Gastroesophageal sphincter (tissue), 4 donors: ENCODE data around the gene DMBT1. TPM values are rescaled to one million over a fixed set of nuclear protein-coding genes. Genes with fewer than 3 reads are reported as not detected.

Experiments
- ATAC-seq: fragments of 150-250 bp; one replicate; pipeline ENCODE4 v1.9.1; 2016; ENCODE audit warnings: mild to moderate bottlenecking, moderate library complexity
- H3K27ac ChIP-seq, 4 donors: fragments of 200-600 bp; sonication (generic) in 3 of 4; 1 replicate in 3 of 4; 2 replicates in 1 of 4; pipeline ENCODE4 v1.5.1; 2016 to 2019
- H3K27me3 ChIP-seq: fragments of 200-600 bp; sonication (generic); one replicate; pipeline ENCODE4 v1.5.1; 2019
- H3K36me3 ChIP-seq, 2 donors: fragments of 200-600 bp; sonication (generic); one replicate each; pipeline ENCODE4 v1.5.1; 2019; ENCODE audit warnings: control low read depth in 1 of 2
- H3K4me1 ChIP-seq, 3 donors: fragments of 200-600 bp; sonication (generic); 1 replicate in 2 of 3; 2 replicates in 1 of 3; pipeline ENCODE4 v1.5.1; 2016 to 2019; ENCODE audit warnings: control low read depth in 2 of 3
- H3K4me3 ChIP-seq, 2 donors: fragments of 200-600 bp; sonication (generic); one replicate each; pipeline ENCODE4 v1.5.1; 2019; ENCODE audit warnings: mild to moderate bottlenecking in 1 of 2, moderate library complexity in 1 of 2
- H3K9me3 ChIP-seq, 3 donors: fragments of 200-600 bp; sonication (generic); one replicate each; pipeline ENCODE4 v1.5.1; 2017 to 2019; ENCODE audit warnings: control low read depth in 2 of 3
- EP300 ChIP-seq: sonication (generic); formaldehyde crosslinking; IDR thresholded peaks from one replicate; pipeline ENCODE4 v1.6.1; 2017; ENCODE audit warnings: antibody characterized with exemption, mild to moderate bottlenecking
- POLR2A ChIP-seq, 2 donors: fragments of 450-650 bp; IDR thresholded peaks; one replicate each; pipeline ENCODE4 v1.6.1; 2017; ENCODE audit warnings: antibody characterized with exemption in 2 of 2, mild to moderate bottlenecking in 2 of 2, moderate library complexity in 1 of 2
- POLR2AphosphoS5 ChIP-seq: sonication (generic); formaldehyde crosslinking; IDR thresholded peaks from one replicate; pipeline ENCODE4 v1.6.1; 2017; ENCODE audit warnings: antibody characterized with exemption
- WGBS, 2 donors: methylation state at CpG; one replicate each; pipeline ENCODE4 v1.1.5; 2018; ENCODE audit warnings: low coverage in 1 of 2; 5-methylcytosine and 5-hydroxymethylcytosine counted together
- total RNA-seq, 4 donors: library from RNA; depleted of rRNA; stranded (reverse); fragments of >200 nt; gene quantifications; one replicate each; pipeline ENCODE4 v1.1.0, GENCODE V29; 2016
- TF ChIP-seq, protein P1 (sequence below), 4 experiments: fragments of 200-600 bp in 2 of 4; fragments of 450-650 bp in 2 of 4; sonication (generic) in 1 of 4; IDR thresholded peaks; one replicate each; pipeline ENCODE4 v1.5.1; 2017 to 2019; ENCODE audit warnings: antibody characterized with exemption in 4 of 4, mild to moderate bottlenecking in 2 of 4, moderate library complexity in 2 of 4

Gene DMBT1
- total RNA-seq, 4 donors from 2014 or later = 0.08 to 2.8 TPM; not detected in 2

DNA sequence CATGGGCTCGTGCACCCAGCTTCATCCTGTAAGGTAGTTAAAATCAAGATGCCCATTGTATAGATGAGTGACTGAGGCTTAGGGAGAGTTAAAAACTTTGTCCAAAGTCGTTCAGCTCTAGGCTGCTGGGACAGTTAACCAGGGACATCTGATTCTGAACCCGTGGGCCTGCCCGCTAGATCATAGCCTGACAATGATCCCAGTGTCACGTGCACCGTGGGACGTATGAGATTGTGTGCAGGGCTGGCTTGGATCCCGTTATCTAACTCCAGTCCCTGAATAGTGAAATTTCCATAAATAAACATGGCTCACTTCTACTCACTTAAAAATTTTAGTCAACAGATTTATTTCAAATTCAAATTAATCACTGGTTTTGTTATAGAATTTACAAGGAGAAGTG is 114.2 kb downstream of the DMBT1 start:
- peaks cover 32% of the 10 kb centered on the region for H3K27me3 ChIP-seq
- no peak overlapping the region for H3K27ac ChIP-seq
- H3K36me3 ChIP-seq = no peaks in the 10 kb centered on the region
- H3K9me3 ChIP-seq = no peaks in the 10 kb centered on the region
- WGBS, 2 donors = 41 to 63% methylated on average over 6 to 8 of the region's 8 CpGs
- ATAC-seq = no peak
- no peaks in the 10 kb centered on the region for H3K4me1 ChIP-seq
- no peak for TF ChIP-seq POLR2AphosphoS5
- TF ChIP-seq, protein P1, sequence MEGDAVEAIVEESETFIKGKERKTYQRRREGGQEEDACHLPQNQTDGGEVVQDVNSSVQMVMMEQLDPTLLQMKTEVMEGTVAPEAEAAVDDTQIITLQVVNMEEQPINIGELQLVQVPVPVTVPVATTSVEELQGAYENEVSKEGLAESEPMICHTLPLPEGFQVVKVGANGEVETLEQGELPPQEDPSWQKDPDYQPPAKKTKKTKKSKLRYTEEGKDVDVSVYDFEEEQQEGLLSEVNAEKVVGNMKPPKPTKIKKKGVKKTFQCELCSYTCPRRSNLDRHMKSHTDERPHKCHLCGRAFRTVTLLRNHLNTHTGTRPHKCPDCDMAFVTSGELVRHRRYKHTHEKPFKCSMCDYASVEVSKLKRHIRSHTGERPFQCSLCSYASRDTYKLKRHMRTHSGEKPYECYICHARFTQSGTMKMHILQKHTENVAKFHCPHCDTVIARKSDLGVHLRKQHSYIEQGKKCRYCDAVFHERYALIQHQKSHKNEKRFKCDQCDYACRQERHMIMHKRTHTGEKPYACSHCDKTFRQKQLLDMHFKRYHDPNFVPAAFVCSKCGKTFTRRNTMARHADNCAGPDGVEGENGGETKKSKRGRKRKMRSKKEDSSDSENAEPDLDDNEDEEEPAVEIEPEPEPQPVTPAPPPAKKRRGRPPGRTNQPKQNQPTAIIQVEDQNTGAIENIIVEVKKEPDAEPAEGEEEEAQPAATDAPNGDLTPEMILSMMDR (IDR thresholded peaks at IDR 0.05) = no peak
- TF ChIP-seq EP300 = no peak
- TF ChIP-seq POLR2A (IDR thresholded peaks at IDR 0.05) = no peak
- no peak overlapping the region for H3K4me3 ChIP-seq

DNA sequence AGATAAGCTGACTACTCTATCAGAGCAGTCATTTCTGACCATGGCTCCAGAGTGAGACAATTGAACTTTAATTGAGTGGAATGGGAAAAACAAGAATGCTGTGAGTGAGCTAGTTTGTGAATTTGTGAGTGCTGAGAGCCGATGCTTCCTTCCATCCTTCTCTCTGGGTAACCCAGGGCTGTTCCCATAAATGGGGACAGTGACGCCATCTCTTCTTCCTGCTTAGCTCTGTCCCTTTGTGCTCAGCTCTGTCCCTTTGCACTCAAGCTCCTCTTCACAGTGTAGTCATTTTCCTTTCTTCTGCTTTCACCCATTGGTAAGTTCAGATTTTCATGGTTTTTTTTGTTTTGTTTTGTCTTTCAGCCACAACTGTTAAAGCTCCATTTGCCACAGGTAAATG is 114.7 kb downstream of the DMBT1 start:
- Histone ChIP-seq H3K27ac (no peak overlapping the region), H3K4me3 (no peak overlapping the region), H3K4me1 (no peaks in the 10 kb centered on the region), H3K9me3 (no peaks in the 10 kb centered on the region), H3K27me3 (peaks cover 29% of the 10 kb centered on the region), H3K36me3 (no peaks in the 10 kb centered on the region)
- WGBS, 2 donors = 44 to 83% methylated on average over 2 of the region's 2 CpGs
- no peak for ATAC-seq
- no peak for TF ChIP-seq POLR2AphosphoS5
- TF ChIP-seq, protein P1 (IDR thresholded peaks at IDR 0.05) = no peak

DNA sequence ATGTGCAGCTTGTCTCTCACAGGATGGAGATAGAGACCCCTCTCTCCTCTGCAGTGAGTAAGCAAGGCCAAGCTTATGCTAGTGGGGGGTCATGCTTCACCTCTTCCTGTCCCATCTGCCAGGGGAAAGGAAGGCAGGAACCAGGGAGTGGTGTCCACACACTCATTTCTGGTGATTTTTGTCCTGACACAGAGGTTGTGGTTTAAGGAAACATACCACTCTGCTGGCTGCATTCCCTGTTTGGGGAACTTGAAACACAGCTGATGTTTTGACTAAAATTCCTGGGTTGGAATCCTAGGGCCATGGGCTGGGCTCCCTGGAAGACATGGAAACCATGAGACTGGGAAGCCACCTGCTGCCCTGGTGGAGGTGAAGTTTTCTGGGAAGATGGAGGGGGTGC is 117.7 kb downstream of the DMBT1 start:
- ATAC-seq = no peak
- Histone ChIP-seq H3K36me3 (no peaks in the 10 kb centered on the region), H3K9me3 (no peaks in the 10 kb centered on the region), H3K4me1 (no peaks in the 10 kb centered on the region), H3K27ac (no peak overlapping the region), H3K4me3 (no peak overlapping the region), H3K27me3 (peaks cover 33% of the 10 kb centered on the region)
- TF ChIP-seq POLR2A (IDR thresholded peaks at IDR 0.05) = no peak
- no peak for TF ChIP-seq POLR2AphosphoS5
- TF ChIP-seq, protein P1 (IDR thresholded peaks at IDR 0.05) = no peak
- no peak for TF ChIP-seq EP300

DNA sequence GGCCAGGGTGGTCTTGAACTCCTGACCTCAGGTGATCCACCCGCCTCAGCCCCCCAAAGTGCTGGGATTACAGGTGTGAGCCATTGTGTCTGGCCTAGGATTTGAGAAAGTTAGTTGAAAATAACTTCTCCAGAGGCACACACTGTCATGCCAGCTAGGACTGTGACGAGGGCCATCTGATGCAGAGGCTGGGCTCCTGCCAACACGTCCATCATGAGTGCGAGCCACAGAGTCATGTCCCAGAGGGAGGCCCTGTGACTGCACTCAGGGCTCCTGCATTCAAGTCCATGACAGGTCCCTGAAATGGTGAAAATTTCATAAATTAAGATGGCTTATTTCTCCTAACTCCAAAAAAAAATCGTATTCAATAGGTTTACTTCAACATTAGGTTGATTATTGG is 122.0 kb downstream of the DMBT1 start:
- Histone ChIP-seq H3K36me3 (no peaks in the 10 kb centered on the region), H3K4me1 (no peaks in the 10 kb centered on the region), H3K4me3 (no peak overlapping the region), H3K9me3 (no peaks in the 10 kb centered on the region), H3K27me3 (peaks cover 42% of the 10 kb centered on the region), H3K27ac (no peak overlapping the region)
- WGBS, 2 donors = 76% methylated on average over 4 of the region's 5 CpGs; no CpG with 5 or more reads in 1 of the 2 donors
- no peak for TF ChIP-seq EP300
- no peak for TF ChIP-seq POLR2AphosphoS5
- TF ChIP-seq POLR2A (IDR thresholded peaks at IDR 0.05) = no peak
- TF ChIP-seq, protein P1 (IDR thresholded peaks at IDR 0.05) = no peak
- ATAC-seq = no peak

DNA sequence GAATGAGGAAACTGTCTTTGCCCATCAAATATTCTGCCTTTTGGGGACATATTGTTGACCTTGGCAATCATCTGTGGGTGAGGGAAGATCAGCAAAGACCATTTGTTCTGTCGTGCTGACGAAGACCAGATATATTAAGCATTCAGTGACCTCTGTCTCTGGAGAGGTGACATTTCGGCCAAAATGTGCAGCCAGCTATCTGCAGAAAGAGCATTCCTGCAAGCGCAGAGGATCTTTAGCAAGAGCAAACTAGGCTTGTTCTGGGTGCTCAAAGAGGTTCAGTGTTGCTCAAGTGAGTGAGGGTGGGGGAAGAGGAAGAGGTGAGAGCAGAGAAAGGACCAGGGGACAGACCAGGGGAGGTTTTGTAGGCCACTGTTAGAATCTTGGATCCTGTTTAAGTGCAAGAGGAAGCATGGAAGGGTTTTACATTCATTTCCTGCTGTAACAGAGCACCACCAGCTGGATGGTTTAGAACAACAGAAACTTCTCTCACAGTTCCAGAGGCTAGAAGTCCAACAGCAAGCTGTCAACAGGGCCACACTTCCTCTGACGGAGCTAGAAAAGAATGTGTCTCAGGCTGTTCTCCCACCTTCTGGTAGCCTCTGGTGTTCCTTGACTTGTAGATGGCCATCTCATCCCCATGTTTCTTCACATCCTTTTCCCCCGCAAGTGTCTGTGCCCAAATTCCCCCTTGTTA is 127.9 kb downstream of the DMBT1 start:
- Histone ChIP-seq H3K27ac (peak overlapping the region in 1 of 4 donors; percentile 10), H3K27me3 (peaks cover 22% of the 10 kb centered on the region), H3K4me3 (no peak overlapping the region), H3K9me3 (no peaks in the 10 kb centered on the region), H3K36me3 (no peaks in the 10 kb centered on the region), H3K4me1 (no peaks in the 10 kb centered on the region)
- ATAC-seq = peak; percentile 57
- WGBS, 2 donors = 50 to 62% methylated on average over 3 to 4 of the region's 6 CpGs
- TF ChIP-seq EP300 (no peak), POLR2AphosphoS5 (no peak), POLR2A (IDR thresholded peaks at IDR 0.05) (no peak)
- TF ChIP-seq, protein P1 (IDR thresholded peaks at IDR 0.05) = no peak
